ENCODE measurements around the gene CCDC112. TPM values are rescaled to one million over a fixed set of nuclear protein-coding genes. Genes with fewer than 3 reads are reported as not detected.
"Not testable (repeated sequence)": the region's sequence is repeated elsewhere in the genome, so short reads cannot be mapped to it uniquely, and the experiment has no call there.

Gene CCDC112
- total and polyA plus RNA-seq, 4 experiments from 2014 or later: 2.4 to 6.3 (median 5.3) TPM

GRCh38 chr5:115336964-115337363 lies 40.5 kb upstream of the CCDC112 start:
- Histone ChIP-seq H3K36me3 (ENCODE audit: insufficient read depth, low read length) (no peaks in the 10 kb centered on the region), H3K9me3 (ENCODE audit: control insufficient read depth in 1 of 2, low read length in 2 of 2) (no peaks in the 10 kb centered on the region), H3K4me3 (ENCODE audit: low read length in 2 of 2) (no peak overlapping the region), H3K4me1 (ENCODE audit: insufficient read depth, low read length) (no peaks in the 10 kb centered on the region), H3K27ac (ENCODE audit: low read depth, low read length) (no peak overlapping the region), H3K27me3 (ENCODE audit: insufficient read depth, low read length) (no peaks in the 10 kb centered on the region)
- DNase-seq: no peak
- POLR2A ChIA-PET (ENCODE audit: partially characterized antibody): no interaction called here
- H3K27me3 Mint-ChIP-seq: peaks cover 4 to 21% of the 10 kb centered on the region in 2 donors
- no peak overlapping the region for H3K4me3 Mint-ChIP-seq
- H3K36me3 Mint-ChIP-seq: no peaks in the 10 kb centered on the region
- H3K9me3 Mint-ChIP-seq: no peaks in the 10 kb centered on the region
- peaks cover 0 to 2% (median 0%) of the 10 kb centered on the region in 4 donors for H3K4me1 Mint-ChIP-seq
- no peak overlapping the region for H3K27ac Mint-ChIP-seq
- CTCF ChIA-PET (ENCODE audit: partially characterized antibody): no interaction called here
- intact Hi-C loops (cut with micrococcal nuclease): no loop called here

- Mint-ChIP-seq H3K9me3 (no peaks in the 10 kb centered on the region), H3K36me3 (no peaks in the 10 kb centered on the region), H3K27ac (no peak overlapping the region), H3K4me1 (peaks cover 0 to 2% (median 0%) of the 10 kb centered on the region in 4 donors), H3K4me3 (no peak overlapping the region), H3K27me3 (peaks cover 3 to 21% of the 10 kb centered on the region in 2 donors)
- CTCF ChIA-PET (ENCODE audit: partially characterized antibody): no interaction called here
- DNase-seq: no peak
- no peaks in the 10 kb centered on the region for H3K9me3 ChIP-seq (ENCODE audit: control insufficient read depth in 1 of 2, low read length in 2 of 2)
- H3K27me3 ChIP-seq (ENCODE audit: insufficient read depth, low read length): no peaks in the 10 kb centered on the region
- intact Hi-C loops (cut with micrococcal nuclease): no loop called here
- POLR2A ChIA-PET (ENCODE audit: partially characterized antibody): no interaction called here
- H3K4me1 ChIP-seq (ENCODE audit: insufficient read depth, low read length): no peaks in the 10 kb centered on the region
- no peak overlapping the region for H3K4me3 ChIP-seq (ENCODE audit: low read length in 2 of 2)
- H3K27ac ChIP-seq (ENCODE audit: low read depth, low read length): no peak overlapping the region
- no peaks in the 10 kb centered on the region for H3K36me3 ChIP-seq (ENCODE audit: insufficient read depth, low read length)
Measured at GRCh38 chr5:115336201-115336720, 39.8 kb upstream of the CCDC112 start.

GRCh38 chr5:115335301-115335700 lies 38.8 kb upstream of the CCDC112 start:
- H3K27me3 ChIP-seq (ENCODE audit: insufficient read depth, low read length): no peaks in the 10 kb centered on the region
- Mint-ChIP-seq H3K27me3 (peaks cover 3 to 21% of the 10 kb centered on the region in 2 donors), H3K36me3 (no peaks in the 10 kb centered on the region), H3K9me3 (no peaks in the 10 kb centered on the region), H3K4me1 (peaks cover 0 to 2% (median under 1%) of the 10 kb centered on the region in 4 donors), H3K27ac (no peak overlapping the region), H3K4me3 (no peak overlapping the region)
- intact Hi-C loops (cut with micrococcal nuclease): no loop called here
- no peak overlapping the region for H3K4me3 ChIP-seq (ENCODE audit: low read length in 2 of 2)
- DNase-seq: no peak
- no peaks in the 10 kb centered on the region for H3K36me3 ChIP-seq (ENCODE audit: insufficient read depth, low read length)
- H3K27ac ChIP-seq (ENCODE audit: low read depth, low read length): no peak overlapping the region
- H3K4me1 ChIP-seq (ENCODE audit: insufficient read depth, low read length): no peaks in the 10 kb centered on the region
- CTCF ChIA-PET (ENCODE audit: partially characterized antibody): no interaction called here
- POLR2A ChIA-PET (ENCODE audit: partially characterized antibody): no interaction called here
- no peaks in the 10 kb centered on the region for H3K9me3 ChIP-seq (ENCODE audit: control insufficient read depth in 1 of 2, low read length in 2 of 2)

GRCh38 chr5:115333164-115333563 lies 36.7 kb upstream of the CCDC112 start:
- peaks cover 3 to 13% of the 10 kb centered on the region in 2 donors for H3K27me3 Mint-ChIP-seq
- no peaks in the 10 kb centered on the region for H3K9me3 Mint-ChIP-seq
- no peak overlapping the region for H3K27ac ChIP-seq (ENCODE audit: low read depth, low read length)
- H3K9me3 ChIP-seq (ENCODE audit: control insufficient read depth in 1 of 2, low read length in 2 of 2): no peaks in the 10 kb centered on the region
- POLR2A ChIA-PET (ENCODE audit: partially characterized antibody): no interaction called here
- intact Hi-C loops (cut with micrococcal nuclease): no loop called here
- CTCF ChIA-PET (ENCODE audit: partially characterized antibody): no interaction called here
- no peaks in the 10 kb centered on the region for H3K4me1 ChIP-seq (ENCODE audit: insufficient read depth, low read length)
- H3K36me3 ChIP-seq (ENCODE audit: insufficient read depth, low read length): no peaks in the 10 kb centered on the region
- no peak for DNase-seq
- peaks cover 0 to 3% (median under 1%) of the 10 kb centered on the region in 4 donors for H3K4me1 Mint-ChIP-seq
- no peaks in the 10 kb centered on the region for H3K36me3 Mint-ChIP-seq
- H3K27me3 ChIP-seq (ENCODE audit: insufficient read depth, low read length): no peaks in the 10 kb centered on the region
- no peak overlapping the region for H3K4me3 ChIP-seq (ENCODE audit: low read length in 2 of 2)
- H3K27ac Mint-ChIP-seq: no peak overlapping the region
- H3K4me3 Mint-ChIP-seq: no peak overlapping the region

- no peak for DNase-seq
- Histone ChIP-seq H3K27me3 (ENCODE audit: insufficient read depth, low read length) (no peaks in the 10 kb centered on the region), H3K9me3 (ENCODE audit: control insufficient read depth in 1 of 2, low read length in 2 of 2) (no peaks in the 10 kb centered on the region), H3K4me3 (ENCODE audit: low read length in 2 of 2) (no peak overlapping the region), H3K36me3 (ENCODE audit: insufficient read depth, low read length) (no peaks in the 10 kb centered on the region), H3K4me1 (ENCODE audit: insufficient read depth, low read length) (no peaks in the 10 kb centered on the region), H3K27ac (ENCODE audit: low read depth, low read length) (no peak overlapping the region)
- H3K27me3 Mint-ChIP-seq: peaks cover 7 to 10% of the 10 kb centered on the region in 2 donors
- peaks cover 0 to 3% (median under 1%) of the 10 kb centered on the region in 4 donors for H3K4me1 Mint-ChIP-seq
- intact Hi-C loops (cut with micrococcal nuclease): no loop called here
- H3K9me3 Mint-ChIP-seq: no peaks in the 10 kb centered on the region
- no peaks in the 10 kb centered on the region for H3K36me3 Mint-ChIP-seq
- ChIA-PET CTCF (ENCODE audit: partially characterized antibody) (interaction anchor here (1.4 kb wide), 1 partner anchor 21 kb away, joined by 4 read pairs; no protein-coding TSS in a partner anchor), POLR2A (ENCODE audit: partially characterized antibody) (no interaction called here)
- no peak overlapping the region for H3K27ac Mint-ChIP-seq
- H3K4me3 Mint-ChIP-seq: no peak overlapping the region
Measured at GRCh38 chr5:115330830-115331229, 34.4 kb upstream of the CCDC112 start.

- DNase-seq: no peak
- CTCF ChIA-PET (ENCODE audit: partially characterized antibody): interaction anchor here (0.7 kb wide), 1 partner anchor 46 kb away, joined by 3 read pairs; no protein-coding TSS in a partner anchor
- H3K36me3 ChIP-seq (ENCODE audit: insufficient read depth, low read length): no peaks in the 10 kb centered on the region
Measured at GRCh38 chr5:115329475-115329874, 33.0 kb upstream of the CCDC112 start.

GRCh38 chr5:115328617-115329274 lies 32.3 kb upstream of the CCDC112 start:
- intact Hi-C loops (cut with micrococcal nuclease); H3K4me3 Mint-ChIP-seq; H3K9me3 ChIP-seq (ENCODE audit: control insufficient read depth in 1 of 2, low read length in 2 of 2); H3K36me3 ChIP-seq (ENCODE audit: insufficient read depth, low read length); DNase-seq; H3K4me1 ChIP-seq (ENCODE audit: insufficient read depth, low read length); H3K27me3 Mint-ChIP-seq; CTCF ChIA-PET (ENCODE audit: partially characterized antibody); H3K27me3 ChIP-seq (ENCODE audit: insufficient read depth, low read length); H3K9me3 Mint-ChIP-seq; POLR2A ChIA-PET (ENCODE audit: partially characterized antibody); H3K4me1 Mint-ChIP-seq; H3K36me3 Mint-ChIP-seq; H3K27ac ChIP-seq (ENCODE audit: low read depth, low read length); H3K4me3 ChIP-seq (ENCODE audit: low read length in 2 of 2); H3K27ac Mint-ChIP-seq: not testable (repeated sequence)

More at GRCh38 chr5:115329475-115329874, 33.0 kb upstream of the CCDC112 start:
- Mint-ChIP-seq H3K27ac (no peak overlapping the region), H3K4me1 (peaks cover 0 to 3% (median under 1%) of the 10 kb centered on the region in 4 donors), H3K27me3 (peaks cover 4 to 5% of the 10 kb centered on the region in 2 donors), H3K4me3 (no peak overlapping the region), H3K36me3 (no peaks in the 10 kb centered on the region), H3K9me3 (no peaks in the 10 kb centered on the region)
- H3K4me1 ChIP-seq (ENCODE audit: insufficient read depth, low read length): no peaks in the 10 kb centered on the region
- POLR2A ChIA-PET (ENCODE audit: partially characterized antibody): no interaction called here
- no peaks in the 10 kb centered on the region for H3K27me3 ChIP-seq (ENCODE audit: insufficient read depth, low read length)
- H3K4me3 ChIP-seq (ENCODE audit: low read length in 2 of 2): no peak overlapping the region
- intact Hi-C loops (cut with micrococcal nuclease): no loop called here
- H3K9me3 ChIP-seq (ENCODE audit: control insufficient read depth in 1 of 2, low read length in 2 of 2): no peaks in the 10 kb centered on the region
- no peak overlapping the region for H3K27ac ChIP-seq (ENCODE audit: low read depth, low read length)

Measured in CD4-positive, alpha-beta memory T cell (primary cell).